Activated T-cell treated with anti-CD3 and anti-CD28 coated beads, Interleukin-2, amount 50 U/mL, for 24 hours (primary cell): ENCODE measurements around the gene HOXA4.

Experiments used
- DNase-seq: peaks from one replicate; pipeline ENCODE4 v3.0.0-alpha.2; 2020
- H3K27ac Mint-ChIP-seq: 2 replicates; pipeline ENCODE4 v1.8.0; 2020; ENCODE audit warnings: mild to moderate bottlenecking, mixed read lengths
- H3K27me3 Mint-ChIP-seq: 2 replicates; pipeline ENCODE4 v1.8.0; 2020; ENCODE audit warnings: mixed read lengths
- H3K36me3 Mint-ChIP-seq: 2 replicates; pipeline ENCODE4 v1.8.0; 2020; ENCODE audit warnings: low read depth, mixed read lengths
- H3K4me1 Mint-ChIP-seq: 2 replicates; pipeline ENCODE4 v1.8.0; 2020; ENCODE audit warnings: low read depth, mixed read lengths
- H3K4me3 Mint-ChIP-seq: 2 replicates; pipeline ENCODE4 v1.8.0; 2020; ENCODE audit warnings: mild to moderate bottlenecking, moderate library complexity, mixed read lengths
- H3K9me3 Mint-ChIP-seq: 2 replicates; pipeline ENCODE4 v1.8.0; 2020; ENCODE audit warnings: mixed read lengths

HOXA4 gene

GRCh38 chr7:27156916-27157701 is 26.6 kb upstream of the HOXA4 start:
- Mint-ChIP-seq H3K4me3 (peak overlapping the region; percentile 44), H3K9me3 (no peaks in the 10 kb centered on the region), H3K27ac (peak overlapping the region; percentile 85), H3K4me1 (peaks cover 46% of the 10 kb centered on the region), H3K36me3 (no peaks in the 10 kb centered on the region), H3K27me3 (peaks cover 90% of the 10 kb centered on the region)
- DNase-seq = peak; percentile 44

- H3K4me1 Mint-ChIP-seq = peaks cover 52% of the 10 kb centered on the region
- H3K27me3 Mint-ChIP-seq = peaks cover 91% of the 10 kb centered on the region
- no peaks in the 10 kb centered on the region for H3K9me3 Mint-ChIP-seq
- peak within 1 kb of the TSS; percentile 53 for H3K4me3 Mint-ChIP-seq
- H3K36me3 Mint-ChIP-seq = no peaks in the 10 kb centered on the region
- DNase-seq = peak; percentile 39
- H3K27ac Mint-ChIP-seq = peak within 1 kb of the TSS; percentile 85
These were observed 25.9 kb upstream of the HOXA4 start, which contains the start of gene HOXA7 for GRCh38 chr7:27156508-27156898. Gene HOXA7, minus strand, starts transcription at chr7:27156675. Its CDS starts 130 bp downstream, at chr7:27156545.

GRCh38 chr7:27155816-27156507 is 25.4 kb upstream of the HOXA4 start:
- peak; percentile 59 for DNase-seq
- peak overlapping the region; percentile 80 for H3K27ac Mint-ChIP-seq
- no peaks in the 10 kb centered on the region for H3K9me3 Mint-ChIP-seq
- peak overlapping the region; percentile 53 for H3K4me3 Mint-ChIP-seq
- H3K27me3 Mint-ChIP-seq = peaks cover 93% of the 10 kb centered on the region
- H3K4me1 Mint-ChIP-seq = peaks cover 55% of the 10 kb centered on the region
- H3K36me3 Mint-ChIP-seq = no peaks in the 10 kb centered on the region

GRCh38 chr7:27154901-27155815 is 24.6 kb upstream of the HOXA4 start:
- H3K4me1 Mint-ChIP-seq = peaks cover 60% of the 10 kb centered on the region
- DNase-seq = peak; percentile 62
- H3K9me3 Mint-ChIP-seq = no peaks in the 10 kb centered on the region
- H3K4me3 Mint-ChIP-seq = peak overlapping the region; percentile 42
- H3K36me3 Mint-ChIP-seq = no peaks in the 10 kb centered on the region
- H3K27me3 Mint-ChIP-seq = peaks cover 96% of the 10 kb centered on the region
- H3K27ac Mint-ChIP-seq = peak overlapping the region; percentile 80

- Mint-ChIP-seq H3K27ac (peak overlapping the region; percentile 47), H3K27me3 (peaks cover 96% of the 10 kb centered on the region), H3K4me1 (peaks cover 56% of the 10 kb centered on the region), H3K4me3 (peak overlapping the region; percentile 20), H3K36me3 (no peaks in the 10 kb centered on the region), H3K9me3 (no peaks in the 10 kb centered on the region)
- peak; percentile 33 for DNase-seq
These were observed 23.8 kb upstream of the HOXA4 start for GRCh38 chr7:27154369-27154768.

GRCh38 chr7:27153526-27153925 is 23.0 kb upstream of the HOXA4 start:
- no peak overlapping the region for H3K27ac Mint-ChIP-seq
- no peaks in the 10 kb centered on the region for H3K9me3 Mint-ChIP-seq
- H3K4me3 Mint-ChIP-seq = no peak overlapping the region
- H3K4me1 Mint-ChIP-seq = peaks cover 53% of the 10 kb centered on the region
- peaks cover 96% of the 10 kb centered on the region for H3K27me3 Mint-ChIP-seq
- no peaks in the 10 kb centered on the region for H3K36me3 Mint-ChIP-seq
- no peak for DNase-seq

GRCh38 chr7:27152816-27153442 is 22.4 kb upstream of the HOXA4 start:
- peaks cover 56% of the 10 kb centered on the region for H3K4me1 Mint-ChIP-seq
- H3K4me3 Mint-ChIP-seq = no peak overlapping the region
- no peak overlapping the region for H3K27ac Mint-ChIP-seq
- H3K9me3 Mint-ChIP-seq = no peaks in the 10 kb centered on the region
- no peaks in the 10 kb centered on the region for H3K36me3 Mint-ChIP-seq
- H3K27me3 Mint-ChIP-seq = peaks cover 96% of the 10 kb centered on the region
- DNase-seq = peak; percentile 29

- peak within 1 kb of the TSS; percentile 68 for H3K27ac Mint-ChIP-seq
These were observed 21.6 kb upstream of the HOXA4 start, which contains the start of gene HOXA3 for GRCh38 chr7:27151931-27152815. Gene HOXA3, minus strand, starts transcription at chr7:27152583. Its CDS starts 41,943 bp downstream, at chr7:27110640.

GRCh38 chr7:27151341-27151930 is 20.9 kb upstream of the HOXA4 start:
- no peaks in the 10 kb centered on the region for H3K9me3 Mint-ChIP-seq
- peaks cover 50% of the 10 kb centered on the region for H3K4me1 Mint-ChIP-seq
- peak overlapping the region; percentile 62 for H3K4me3 Mint-ChIP-seq
- H3K27me3 Mint-ChIP-seq = peaks cover 96% of the 10 kb centered on the region
- H3K27ac Mint-ChIP-seq = peak overlapping the region; percentile 68
- peak; percentile 36 for DNase-seq
- H3K36me3 Mint-ChIP-seq = no peaks in the 10 kb centered on the region

More at GRCh38 chr7:27151931-27152815, 21.6 kb upstream of the HOXA4 start, which contains the start of gene HOXA3:
- peak; percentile 39 for DNase-seq
- H3K36me3 Mint-ChIP-seq = no peaks in the 10 kb centered on the region
- peaks cover 54% of the 10 kb centered on the region for H3K4me1 Mint-ChIP-seq
- peak within 1 kb of the TSS; percentile 62 for H3K4me3 Mint-ChIP-seq
- H3K9me3 Mint-ChIP-seq = no peaks in the 10 kb centered on the region
- peaks cover 95% of the 10 kb centered on the region for H3K27me3 Mint-ChIP-seq

- Mint-ChIP-seq H3K27ac (peak overlapping the region; percentile 68), H3K4me1 (peaks cover 45% of the 10 kb centered on the region)
- peak; percentile 82 for DNase-seq
These were observed 20.2 kb upstream of the HOXA4 start for GRCh38 chr7:27150568-27151340.

GRCh38 chr7:27149842-27150567 is 19.4 kb upstream of the HOXA4 start:
- Mint-ChIP-seq H3K27me3 (peaks cover 97% of the 10 kb centered on the region), H3K36me3 (no peaks in the 10 kb centered on the region), H3K9me3 (no peaks in the 10 kb centered on the region), H3K4me1 (peaks cover 38% of the 10 kb centered on the region), H3K27ac (no peak overlapping the region), H3K4me3 (peak overlapping the region; percentile 62)
- no peak for DNase-seq

More at GRCh38 chr7:27150568-27151340, 20.2 kb upstream of the HOXA4 start:
- no peaks in the 10 kb centered on the region for H3K36me3 Mint-ChIP-seq
- peaks cover 97% of the 10 kb centered on the region for H3K27me3 Mint-ChIP-seq
- no peaks in the 10 kb centered on the region for H3K9me3 Mint-ChIP-seq
- H3K4me3 Mint-ChIP-seq = peak overlapping the region; percentile 62
